GM12872 (cell line): ENCODE data around the gene MCF2L.

Experiments
- TF ChIP-seq, protein P1 (sequence below): IDR thresholded peaks from 3 replicates; pipeline ENCODE4 v1.5.1; 2011; ENCODE audit warnings: low read depth, mild to moderate bottlenecking, low read length, moderate library complexity; ENCODE audit not compliant: insufficient read depth

MCF2L gene

DNA sequence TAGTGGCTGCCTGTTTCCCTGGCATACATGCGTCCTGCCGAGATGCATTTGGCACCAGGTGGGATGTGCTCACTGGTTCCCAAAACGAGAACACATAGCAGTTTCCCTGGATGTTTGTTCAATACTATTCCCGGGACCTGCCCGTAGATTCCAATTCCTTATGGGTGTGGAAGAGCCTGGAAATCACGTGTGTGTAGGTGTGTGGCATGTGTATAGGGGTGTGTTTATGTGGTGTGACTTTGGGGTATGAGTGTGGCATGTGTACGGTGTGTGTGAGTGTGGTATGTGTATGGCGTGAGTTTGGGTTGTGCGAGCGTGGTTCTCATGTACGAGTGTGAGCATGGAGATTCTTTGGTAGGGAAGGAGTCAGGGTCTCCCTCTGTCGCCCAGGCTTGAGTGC lies 133.7 kb downstream of the MCF2L start:
- TF ChIP-seq, protein P1, sequence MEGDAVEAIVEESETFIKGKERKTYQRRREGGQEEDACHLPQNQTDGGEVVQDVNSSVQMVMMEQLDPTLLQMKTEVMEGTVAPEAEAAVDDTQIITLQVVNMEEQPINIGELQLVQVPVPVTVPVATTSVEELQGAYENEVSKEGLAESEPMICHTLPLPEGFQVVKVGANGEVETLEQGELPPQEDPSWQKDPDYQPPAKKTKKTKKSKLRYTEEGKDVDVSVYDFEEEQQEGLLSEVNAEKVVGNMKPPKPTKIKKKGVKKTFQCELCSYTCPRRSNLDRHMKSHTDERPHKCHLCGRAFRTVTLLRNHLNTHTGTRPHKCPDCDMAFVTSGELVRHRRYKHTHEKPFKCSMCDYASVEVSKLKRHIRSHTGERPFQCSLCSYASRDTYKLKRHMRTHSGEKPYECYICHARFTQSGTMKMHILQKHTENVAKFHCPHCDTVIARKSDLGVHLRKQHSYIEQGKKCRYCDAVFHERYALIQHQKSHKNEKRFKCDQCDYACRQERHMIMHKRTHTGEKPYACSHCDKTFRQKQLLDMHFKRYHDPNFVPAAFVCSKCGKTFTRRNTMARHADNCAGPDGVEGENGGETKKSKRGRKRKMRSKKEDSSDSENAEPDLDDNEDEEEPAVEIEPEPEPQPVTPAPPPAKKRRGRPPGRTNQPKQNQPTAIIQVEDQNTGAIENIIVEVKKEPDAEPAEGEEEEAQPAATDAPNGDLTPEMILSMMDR, result no peak

- TF ChIP-seq, protein P1, result no peak
These were observed 134.6 kb downstream of the MCF2L start for GRCh38 chr13:113103646-113104045.

GRCh38 chr13:113105032-113105920 lies 136.3 kb downstream of the MCF2L start, which contains the start of gene F7:
TSS of gene F7 (plus strand) at chr13:113105791. CDS start at chr13:113105842, 51 bp downstream.
- TF ChIP-seq, protein P1, result no peak

DNA sequence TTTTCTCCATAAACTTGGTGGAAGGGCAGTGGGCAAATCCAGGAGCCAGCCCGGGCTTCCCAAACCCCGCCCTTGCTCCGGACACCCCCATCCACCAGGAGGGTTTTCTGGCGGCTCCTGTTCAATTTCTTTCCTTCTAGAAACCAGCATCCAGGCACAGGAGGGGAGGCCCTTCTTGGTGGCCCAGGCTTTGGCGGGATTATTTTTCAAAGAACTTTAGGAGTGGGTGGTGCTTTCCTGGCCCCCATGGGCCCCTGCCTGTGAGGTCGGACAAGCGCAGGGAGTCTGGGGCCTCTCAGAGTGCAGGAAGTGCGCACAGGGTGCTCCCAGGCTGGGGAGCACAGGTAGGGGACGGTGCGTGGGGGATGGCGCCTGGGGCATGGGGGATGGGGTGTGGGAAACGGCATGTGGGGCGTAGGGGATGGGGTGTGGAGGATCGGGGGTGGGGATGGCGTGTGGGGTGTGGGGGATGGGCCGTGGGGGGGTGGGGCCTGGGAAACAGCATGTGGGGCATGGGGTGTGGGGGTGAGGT lies 137.0 kb downstream of the MCF2L start:
- TF ChIP-seq, protein P1, result no peak

DNA sequence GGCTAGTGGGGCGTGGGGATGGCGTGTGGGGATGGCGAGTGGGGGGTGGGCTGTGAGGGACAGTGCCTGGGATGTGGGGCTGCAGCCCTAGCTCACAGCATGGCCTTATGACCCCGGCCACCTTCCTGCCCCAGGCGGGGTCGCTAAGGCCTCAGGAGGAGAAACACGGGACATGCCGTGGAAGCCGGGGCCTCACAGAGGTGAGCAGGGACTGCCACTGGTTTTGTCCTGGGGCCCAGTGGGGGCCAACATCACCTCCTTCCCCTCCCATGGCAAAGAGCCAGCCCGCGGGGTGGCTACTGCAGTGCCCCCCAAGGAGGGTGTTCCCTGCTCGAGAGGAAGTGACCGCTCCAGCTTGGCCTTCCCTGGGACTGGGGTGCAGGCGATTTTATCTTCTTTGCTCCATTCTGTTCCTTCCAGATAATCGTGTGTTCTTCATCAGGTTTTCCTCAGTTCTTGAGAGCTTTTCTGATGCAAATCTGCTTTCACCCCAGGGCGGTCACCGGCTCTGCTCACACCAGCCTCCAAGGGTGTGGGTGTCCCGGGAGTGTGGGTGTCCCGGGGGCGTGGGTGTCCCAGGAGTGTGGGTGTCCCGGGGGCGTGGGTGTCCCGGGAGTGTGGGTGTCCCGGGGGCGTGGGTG lies 137.8 kb downstream of the MCF2L start:
- TF ChIP-seq, protein P1, result no peak

DNA sequence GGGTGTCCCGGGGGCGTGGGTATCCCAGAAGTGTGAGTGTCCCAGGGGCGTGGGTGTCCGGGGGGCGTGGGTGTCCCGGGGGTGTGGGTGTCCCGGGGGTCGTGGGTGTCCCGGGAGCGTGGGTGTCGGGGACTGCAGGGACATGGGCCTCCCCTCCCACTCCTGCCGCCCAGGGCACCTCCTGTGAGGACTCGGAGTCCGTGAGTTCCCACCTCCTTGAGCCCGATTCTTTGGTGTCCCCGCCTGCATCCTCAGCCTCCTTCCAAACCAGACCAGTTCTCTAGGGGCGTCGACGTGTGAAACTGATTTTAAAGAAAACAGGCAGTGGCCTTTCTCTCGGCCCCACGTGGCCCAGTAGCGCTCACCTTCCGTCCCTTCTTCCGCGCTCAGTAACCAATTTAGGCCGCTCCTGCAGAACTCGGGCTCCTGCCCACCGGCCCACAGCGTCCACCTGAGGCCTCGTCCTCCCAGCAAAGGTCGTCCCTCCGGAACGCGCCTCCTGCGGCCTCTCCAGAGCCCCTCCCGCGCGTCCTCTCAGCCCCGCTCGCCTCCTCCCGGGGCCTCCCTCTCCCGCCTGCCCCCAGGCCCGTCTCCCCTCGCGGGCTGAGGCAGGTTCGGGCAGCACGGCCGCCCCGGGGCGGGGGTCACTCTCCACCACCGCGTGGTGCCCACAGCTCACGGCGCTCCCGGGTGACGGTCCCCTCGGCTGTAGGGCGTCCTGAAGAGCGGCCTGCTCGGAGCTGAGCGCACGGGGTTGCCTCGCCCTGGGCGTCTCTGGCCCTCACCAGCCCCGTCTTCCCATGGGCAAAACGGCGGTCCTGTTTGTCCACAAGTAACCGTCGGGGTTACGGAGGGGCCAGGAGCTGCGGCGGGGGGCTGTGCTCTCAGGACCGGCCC lies 140.4 kb downstream of the MCF2L start:
- TF ChIP-seq, protein P1, result no peak
